Stomach (tissue), 9 donors: ENCODE results near the gene CDH12. TPM values are rescaled to one million over a fixed set of nuclear protein-coding genes. Genes with fewer than 3 reads are reported as not detected.

ENCODE experiments used
- DNase-seq, 2 donors: peaks; one replicate each; pipeline versions ENCODE4 v3.0.0 to v3.0.0-alpha.2; 2013 to 2019
- H3K27ac ChIP-seq, 5 donors: fragments of 200-600 bp in 4 of 5; sonication (generic) in 4 of 5; one replicate each; pipeline ENCODE4 v1.5.1; 2013 to 2019; ENCODE audit warnings: mild to moderate bottlenecking in 1 of 5, moderate library complexity in 1 of 5
- H3K27me3 ChIP-seq, 3 donors: fragments of 200-600 bp; sonication (generic); one replicate each; pipeline ENCODE4 v1.5.1; 2017 to 2019; ENCODE audit warnings: mixed run types in 1 of 3
- H3K36me3 ChIP-seq, 4 donors: fragments of 200-600 bp; sonication (generic); 1 replicate in 3 of 4; 2 replicates in 1 of 4; pipeline ENCODE4 v1.5.1; 2016 to 2019
- H3K4me1 ChIP-seq, 4 donors: fragments of 200-600 bp; sonication (generic); one replicate each; pipeline ENCODE4 v1.5.1; 2016 to 2019
- H3K4me3 ChIP-seq, 4 donors: fragments of 200-600 bp; sonication (generic) in 3 of 4; one replicate each; pipeline ENCODE4 v1.5.1; 2016 to 2019; ENCODE audit warnings: mild to moderate bottlenecking in 1 of 4
- H3K9me3 ChIP-seq, 4 donors: fragments of 200-600 bp; sonication (generic); one replicate each; pipeline ENCODE4 v1.5.1; 2016 to 2019
- CTCF ChIP-seq, 7 experiments: fragments of 450-650 bp in 4 of 7; fragments of 200-600 bp in 3 of 7; sonication (generic) in 3 of 7; IDR thresholded peaks; one replicate each; pipeline ENCODE4 v1.5.1; 2016 to 2019; ENCODE audit warnings: antibody characterized with exemption in 7 of 7, control low read depth in 2 of 7, mild to moderate bottlenecking in 1 of 7
- EP300 ChIP-seq: sonication (generic); formaldehyde crosslinking; IDR thresholded peaks from one replicate; pipeline ENCODE4 v1.6.1; 2017; ENCODE audit warnings: antibody characterized with exemption
- POLR2A ChIP-seq, 4 donors: fragments of 450-650 bp; IDR thresholded peaks; one replicate each; pipeline ENCODE4 v1.6.1; 2016; ENCODE audit warnings: antibody characterized with exemption in 4 of 4, control low read depth in 2 of 4, mild to moderate bottlenecking in 1 of 4, moderate library complexity in 1 of 4
- POLR2AphosphoS5 ChIP-seq, 3 donors: sonication (generic); formaldehyde crosslinking; IDR thresholded peaks; one replicate each; pipeline ENCODE4 v1.6.1; 2016; ENCODE audit warnings: antibody characterized with exemption in 3 of 3
- WGBS, 5 donors: extraction: QIAGEN DNeasy Blood & Tissue Kit in 3 of 5; methylation state at CpG; one replicate each; pipeline versions ENCODE4 v1.1.5 to v1.1.7; 2013 to 2018; 5-methylcytosine and 5-hydroxymethylcytosine counted together
- intact Hi-C: fragments of 100-400 bp; cut with DNase I; formaldehyde crosslinking; loops from one replicate; pipeline ENCODE4 v1.15.1; 2023; ENCODE audit warnings: low total_unique reads
- polyA plus RNA-seq, 3 donors: library from polyadenylated mRNA; stranded (reverse); fragments of 200-250 nt; gene quantifications; one replicate each; pipeline ENCODE4 v1.2.3, GENCODE V29; 2013
- total RNA-seq, 5 donors: library from RNA; depleted of rRNA; stranded (reverse); fragments of >200 nt; gene quantifications; one replicate each; pipeline versions ENCODE4 v1.1.0 to v1.2.3, GENCODE V29; 2014 to 2016
- donor health status: healthy with polysubstance abuse.
- donor health status: Bipolar disorder and iron deficiency.
- donor health status: healthy.

Gene CDH12
- total and polyA plus RNA-seq, 8 donors, result 0.76 to 1.3 TPM; not detected in 6

GRCh38 chr5:21880164-21880563 lies 973.0 kb downstream of the CDH12 start:
- Histone ChIP-seq H3K36me3 (no peaks in the 10 kb centered on the region), H3K9me3 (peaks cover 0 to 5% (median 0%) of the 10 kb centered on the region in 4 donors), H3K4me3 (no peak overlapping the region), H3K4me1 (no peaks in the 10 kb centered on the region), H3K27me3 (no peaks in the 10 kb centered on the region), H3K27ac (no peak overlapping the region)
- intact Hi-C loops, result no loop called here
- no peak for TF ChIP-seq CTCF (IDR thresholded peaks at IDR 0.05)
- no peak for TF ChIP-seq EP300
- no peak for TF ChIP-seq POLR2AphosphoS5 (IDR thresholded peaks at IDR 0.05)
- no peak for TF ChIP-seq POLR2A (IDR thresholded peaks at IDR 0.05)
- DNase-seq, result no peak
- WGBS, 5 donors, result 70 to 80% (median 78%) methylated on average over 2 of the region's 2 CpGs

- no peaks in the 10 kb centered on the region for H3K27me3 ChIP-seq
- whole genome bisulfite sequencing, 5 donors, result 44 to 58% (median 50%) methylated on average over 3 of the region's 3 CpGs
- no peak overlapping the region for H3K4me3 ChIP-seq
- H3K27ac ChIP-seq, result no peak overlapping the region
- H3K36me3 ChIP-seq, result no peaks in the 10 kb centered on the region
- DNase-seq, result no peak
- intact Hi-C loops, result no loop called here
- H3K4me1 ChIP-seq, result no peaks in the 10 kb centered on the region
- TF ChIP-seq CTCF (IDR thresholded peaks at IDR 0.05), result no peak
- no peak for TF ChIP-seq EP300
- TF ChIP-seq POLR2A (IDR thresholded peaks at IDR 0.05), result no peak
- TF ChIP-seq POLR2AphosphoS5 (IDR thresholded peaks at IDR 0.05), result no peak
- peaks cover 0 to 7% (median 0%) of the 10 kb centered on the region in 4 donors for H3K9me3 ChIP-seq
Observed at GRCh38 chr5:21862986-21863385, 990.2 kb downstream of the CDH12 start.

GRCh38 chr5:21858441-21858840 lies 994.7 kb downstream of the CDH12 start:
- no peak for DNase-seq
- no peak overlapping the region for H3K27ac ChIP-seq
- H3K36me3 ChIP-seq, result no peaks in the 10 kb centered on the region
- no peak for TF ChIP-seq EP300
- TF ChIP-seq POLR2A (IDR thresholded peaks at IDR 0.05), result no peak
- TF ChIP-seq POLR2AphosphoS5 (IDR thresholded peaks at IDR 0.05), result no peak
- TF ChIP-seq CTCF (IDR thresholded peaks at IDR 0.05), result no peak
- H3K4me3 ChIP-seq, result no peak overlapping the region
- H3K9me3 ChIP-seq, result no peaks in the 10 kb centered on the region
- H3K27me3 ChIP-seq, result no peaks in the 10 kb centered on the region
- intact Hi-C loops, result no loop called here
- 41 to 52% (median 46%) methylated on average over 2 of the region's 2 CpGs for whole genome bisulfite sequencing, 5 donors
- H3K4me1 ChIP-seq, result no peaks in the 10 kb centered on the region

GRCh38 chr5:21856987-21857386 lies 996.2 kb downstream of the CDH12 start:
- intact Hi-C loops, result no loop called here
- WGBS, 5 donors, result 70 to 83% (median 73%) methylated on average over 3 of the region's 3 CpGs
- Histone ChIP-seq H3K4me1 (no peaks in the 10 kb centered on the region), H3K4me3 (no peak overlapping the region), H3K36me3 (no peaks in the 10 kb centered on the region), H3K9me3 (no peaks in the 10 kb centered on the region), H3K27ac (no peak overlapping the region), H3K27me3 (no peaks in the 10 kb centered on the region)
- DNase-seq, result no peak
- TF ChIP-seq POLR2AphosphoS5 (IDR thresholded peaks at IDR 0.05) (no peak), CTCF (IDR thresholded peaks at IDR 0.05) (no peak), EP300 (no peak), POLR2A (IDR thresholded peaks at IDR 0.05) (no peak)
